Activated T-cell treated with anti-CD3 and anti-CD28 coated beads, Interleukin-2, amount 50 U/mL, for 72 hours (primary cell): Measurements from ENCODE around the gene PHF24. TPM values are rescaled to one million over a fixed set of nuclear protein-coding genes. Genes with fewer than 3 reads are reported as not detected.
"Not testable (repeated sequence)": the region's sequence is repeated elsewhere in the genome, so short reads cannot be mapped to it uniquely, and the experiment has no call there.

Experiments used
- ATAC-seq, 2 donors: fragments of 150-1000 bp; cut with Tn5 transposase; replicated peaks in 1 of 2; 2 replicates each; pipeline ENCODE4 v1.10.0; 2021; ENCODE audit warnings: moderate library complexity in 2 of 2, mild to moderate bottlenecking in 1 of 2
- DNase-seq, 2 donors: peaks; one replicate each; pipeline ENCODE4 v3.0.0; 2021 to 2022; ENCODE audit warnings: mixed read lengths in 1 of 2
- H3K27ac Mint-ChIP-seq: one replicate; pipeline ENCODE4 v1.8.0; 2022; ENCODE audit warnings: mild to moderate bottlenecking, moderate library complexity, mixed read lengths
- H3K27me3 Mint-ChIP-seq: one replicate; pipeline ENCODE4 v1.8.0; 2022; ENCODE audit warnings: low read depth, mixed read lengths
- H3K36me3 Mint-ChIP-seq, 2 donors: one replicate each; pipeline ENCODE4 v1.8.0; 2022; ENCODE audit warnings: mixed read lengths in 2 of 2, mild to moderate bottlenecking in 1 of 2; ENCODE audit not compliant: insufficient read depth in 2 of 2
- H3K4me1 Mint-ChIP-seq: one replicate; pipeline ENCODE4 v1.8.0; 2022; ENCODE audit warnings: low read depth, mixed read lengths
- H3K4me3 Mint-ChIP-seq, 2 donors: one replicate each; pipeline ENCODE4 v1.8.0; 2022; ENCODE audit warnings: mild to moderate bottlenecking in 2 of 2, mixed read lengths in 2 of 2, moderate library complexity in 2 of 2
- H3K9me3 Mint-ChIP-seq, 2 donors: one replicate each; pipeline ENCODE4 v1.8.0; 2022; ENCODE audit warnings: mixed read lengths in 2 of 2
- total RNA-seq, 2 donors: library from RNA; stranded (reverse); gene quantifications; one replicate each; pipeline ENCODE4 v1.2.3, GENCODE V29; 2022

PHF24 gene
- total RNA-seq, 2 donors from 2014 or later: 1.00 to 1.1 TPM

DNA sequence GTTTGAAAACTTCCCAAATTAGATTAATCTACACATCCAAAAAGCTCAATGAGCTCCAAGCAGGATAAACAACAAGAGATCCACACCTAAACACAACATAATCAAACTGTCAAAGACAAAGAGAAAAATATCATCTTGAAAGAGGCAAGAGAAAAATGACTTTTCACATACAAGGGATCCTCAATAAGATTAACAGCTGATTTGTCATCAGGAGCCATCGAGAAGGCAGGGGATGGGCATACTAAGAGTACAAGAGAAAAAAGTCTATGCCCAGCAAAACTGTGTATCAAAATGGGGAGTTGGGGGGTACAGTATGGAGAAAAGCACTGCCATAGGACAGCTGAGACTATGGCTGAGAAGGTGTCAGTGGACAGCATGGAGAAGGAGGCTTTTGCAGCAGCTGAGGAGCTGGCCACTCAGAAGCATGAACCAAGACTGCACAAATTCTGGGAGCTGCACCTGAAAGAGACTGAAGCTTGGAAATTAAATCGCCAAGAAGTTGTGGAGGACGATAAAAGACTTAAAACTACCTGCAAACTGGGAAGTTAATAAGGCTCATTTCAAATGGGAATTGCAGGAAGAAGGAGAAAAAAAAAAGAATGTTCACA is 52.4 kb downstream of the PHF24 start:
- H3K9me3 Mint-ChIP-seq: peaks cover 6 to 9% of the 10 kb centered on the region in 2 donors
- peak overlapping the region; percentile 18 for H3K27ac Mint-ChIP-seq
- H3K36me3 Mint-ChIP-seq: peaks cover 14 to 19% of the 10 kb centered on the region in 2 donors
- H3K4me3 Mint-ChIP-seq: no peak overlapping the region
- H3K27me3 Mint-ChIP-seq: no peaks in the 10 kb centered on the region
- peaks cover 5% of the 10 kb centered on the region for H3K4me1 Mint-ChIP-seq
- ATAC-seq: no peak
- no peak for DNase-seq

GRCh38 chr9:35014517-35014916 is 56.4 kb downstream of the PHF24 start:
- no peak overlapping the region for H3K4me3 Mint-ChIP-seq
- H3K27me3 Mint-ChIP-seq: no peaks in the 10 kb centered on the region
- H3K9me3 Mint-ChIP-seq: peaks cover 6 to 9% of the 10 kb centered on the region in 2 donors
- H3K4me1 Mint-ChIP-seq: no peaks in the 10 kb centered on the region
- DNase-seq: no peak
- H3K36me3 Mint-ChIP-seq: peaks cover 14 to 22% of the 10 kb centered on the region in 2 donors
- no peak for ATAC-seq
- no peak overlapping the region for H3K27ac Mint-ChIP-seq

GRCh38 chr9:35023443-35023842 is 65.4 kb downstream of the PHF24 start:
- not testable (repeated sequence) for H3K9me3 Mint-ChIP-seq, ATAC-seq, H3K27ac Mint-ChIP-seq, H3K36me3 Mint-ChIP-seq, H3K4me3 Mint-ChIP-seq, DNase-seq, H3K27me3 Mint-ChIP-seq
- H3K4me1 Mint-ChIP-seq: peaks cover 11% of the 10 kb centered on the region

DNA sequence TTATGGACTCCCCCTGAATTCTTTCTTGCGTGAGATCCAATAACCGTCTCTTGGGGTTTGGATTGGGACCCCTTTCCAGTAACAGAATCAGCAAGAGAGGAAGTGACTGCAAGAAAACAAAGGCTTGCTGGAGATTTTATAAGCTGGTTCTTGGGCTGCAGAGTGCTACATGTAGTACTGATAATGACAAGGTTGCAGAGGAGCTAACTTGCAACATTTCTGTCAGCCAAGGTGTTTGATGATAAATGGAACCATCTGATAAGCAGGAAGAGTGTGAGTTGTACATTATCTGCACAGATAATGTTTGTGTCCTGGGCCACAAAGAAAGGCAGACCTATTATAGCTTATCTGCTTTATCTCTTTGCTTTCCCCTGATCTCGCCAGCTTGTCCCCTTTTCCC is 68.6 kb downstream of the PHF24 start:
- H3K4me1 Mint-ChIP-seq: peaks cover 11% of the 10 kb centered on the region
- ATAC-seq (no peak), DNase-seq (no peak)
- H3K27me3 Mint-ChIP-seq: no peaks in the 10 kb centered on the region
- no peaks in the 10 kb centered on the region for H3K9me3 Mint-ChIP-seq
- peaks cover 0 to 9% of the 10 kb centered on the region in 2 donors for H3K36me3 Mint-ChIP-seq
- H3K27ac Mint-ChIP-seq: peak overlapping the region; percentile 36
- H3K4me3 Mint-ChIP-seq: no peak overlapping the region

- no peak for ATAC-seq
- H3K27ac Mint-ChIP-seq: peak overlapping the region; percentile 47
- no peaks in the 10 kb centered on the region for H3K9me3 Mint-ChIP-seq
- H3K36me3 Mint-ChIP-seq: peaks cover 0 to 6% of the 10 kb centered on the region in 2 donors
- H3K4me1 Mint-ChIP-seq: peaks cover 11% of the 10 kb centered on the region
- H3K27me3 Mint-ChIP-seq: no peaks in the 10 kb centered on the region
- DNase-seq: no peak
- no peak overlapping the region for H3K4me3 Mint-ChIP-seq
Measured at GRCh38 chr9:35027374-35027773, 69.3 kb downstream of the PHF24 start.

- peaks cover 0 to 6% of the 10 kb centered on the region in 2 donors for H3K36me3 Mint-ChIP-seq
- H3K9me3 Mint-ChIP-seq: no peaks in the 10 kb centered on the region
- DNase-seq (no peak), ATAC-seq (no peak)
- H3K4me1 Mint-ChIP-seq: peaks cover 11% of the 10 kb centered on the region
- no peaks in the 10 kb centered on the region for H3K27me3 Mint-ChIP-seq
- H3K4me3 Mint-ChIP-seq: no peak overlapping the region
- H3K27ac Mint-ChIP-seq: peak overlapping the region; percentile 47
Measured at GRCh38 chr9:35027860-35028259, 69.8 kb downstream of the PHF24 start.

DNA sequence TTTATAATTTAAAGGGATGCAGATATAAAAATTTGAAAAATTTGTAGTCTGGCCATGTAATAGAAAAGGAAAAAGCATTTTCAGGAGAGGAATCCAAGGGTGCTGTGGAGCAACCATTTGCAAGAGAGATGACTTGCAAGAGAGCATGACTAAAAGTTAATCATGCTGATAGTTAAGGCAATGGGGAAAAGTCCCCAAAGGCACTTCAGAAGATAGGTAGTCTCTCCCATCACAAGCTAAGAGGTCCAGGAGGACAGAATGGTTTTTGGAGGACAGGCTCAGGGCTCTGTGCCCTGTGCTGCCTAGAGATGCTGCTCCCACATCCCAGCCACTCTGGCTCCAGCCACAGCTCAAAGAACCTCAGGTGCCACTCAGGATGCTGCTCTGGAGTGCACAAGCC is 70.3 kb downstream of the PHF24 start:
- peak in 1 of 2 donors; percentile 33 for ATAC-seq
- Mint-ChIP-seq H3K27ac (no peak overlapping the region), H3K4me3 (no peak overlapping the region), H3K36me3 (peaks cover 0 to 6% of the 10 kb centered on the region in 2 donors), H3K4me1 (peaks cover 10% of the 10 kb centered on the region), H3K27me3 (no peaks in the 10 kb centered on the region), H3K9me3 (no peaks in the 10 kb centered on the region)
- DNase-seq: no peak

DNA sequence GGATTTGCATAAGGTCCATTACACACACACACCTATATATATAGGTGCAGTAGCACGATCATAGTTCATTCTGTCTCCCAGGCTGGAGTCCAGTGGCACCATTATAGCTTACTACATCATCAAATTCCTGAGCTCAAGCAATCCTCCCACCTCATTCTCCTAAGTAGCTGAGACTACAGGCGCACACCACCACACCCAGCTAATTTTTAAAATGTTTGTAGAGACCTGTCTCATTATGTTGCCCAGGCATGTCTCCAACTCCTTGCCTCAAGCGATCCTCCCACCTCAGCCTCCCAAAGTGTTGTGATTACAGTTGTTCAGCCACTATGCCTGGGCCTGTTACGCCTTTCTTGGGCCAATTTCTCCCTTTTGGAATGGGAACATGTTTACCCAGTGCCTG is 71.2 kb downstream of the PHF24 start:
- Mint-ChIP-seq H3K9me3 (no peaks in the 10 kb centered on the region), H3K36me3 (peaks cover 0 to 4% of the 10 kb centered on the region in 2 donors), H3K27ac (no peak overlapping the region), H3K4me3 (no peak overlapping the region), H3K4me1 (peaks cover 6% of the 10 kb centered on the region), H3K27me3 (no peaks in the 10 kb centered on the region)
- ATAC-seq (no peak), DNase-seq (no peak)

DNA sequence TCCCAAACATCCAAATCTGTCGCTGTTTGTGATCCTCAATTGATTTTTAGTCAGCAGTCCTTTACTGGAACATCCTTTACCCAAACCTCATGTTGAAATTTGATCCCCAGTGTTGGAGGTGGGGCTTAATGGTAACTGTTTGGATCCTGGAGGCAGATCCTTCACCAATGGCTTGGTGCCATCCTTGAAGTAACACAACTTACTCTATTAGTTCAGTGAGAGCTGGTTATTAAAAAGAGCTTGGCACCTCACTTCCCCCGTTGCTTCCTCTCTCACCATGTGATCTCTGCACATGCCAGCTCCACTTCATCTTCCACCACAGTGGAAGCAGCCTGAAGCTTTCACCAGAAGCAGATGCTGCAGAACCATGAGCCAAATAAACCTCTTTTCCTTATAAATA is 71.8 kb downstream of the PHF24 start:
- H3K4me3 Mint-ChIP-seq: no peak overlapping the region
- H3K27ac Mint-ChIP-seq: no peak overlapping the region

More for the DNA sequence above, 71.8 kb downstream of the PHF24 start:
- Mint-ChIP-seq H3K27me3 (no peaks in the 10 kb centered on the region), H3K9me3 (no peaks in the 10 kb centered on the region), H3K4me1 (peaks cover 6% of the 10 kb centered on the region), H3K36me3 (peaks cover 0 to 4% of the 10 kb centered on the region in 2 donors)
- no peak for ATAC-seq
- DNase-seq: no peak

Other genes with a start within 250 kb of the PHF24 start
- gene CCL21, start 248.1 kb upstream of the PHF24 start, total RNA-seq: not detected
- gene DNAJB5, start 31.5 kb downstream of the PHF24 start, total RNA-seq: 10 to 100 TPM in 1 of 2 donors, 1 to 10 TPM in 1; 9.9 to 10.6 TPM
- 100 to 1,000 TPM; 190 to 199 TPM for gene VCP, start 114.3 kb downstream of the PHF24 start, total RNA-seq
- 100 to 1,000 TPM in 1 of 2 donors, 10 to 100 TPM in 1; 94.8 to 116 TPM for gene FANCG, start 121.7 kb downstream of the PHF24 start, total RNA-seq
- gene PIGO, start 138.3 kb downstream of the PHF24 start, total RNA-seq: 10 to 100 TPM; 25.6 to 27.9 TPM
- gene STOML2, start 144.8 kb downstream of the PHF24 start, total RNA-seq: 100 to 1,000 TPM; 151 to 169 TPM
- gene ATOSB, start 157.6 kb downstream of the PHF24 start, total RNA-seq: 10 to 100 TPM in 1 of 2 donors, 1 to 10 TPM in 1; 8.3 to 11.3 TPM
- gene UNC13B, start 203.7 kb downstream of the PHF24 start, total RNA-seq: 1 to 10 TPM in 1 of 2 donors, under 1 TPM in 1; 0.91 to 1.2 TPM